HCT116 (cell line): ENCODE results near the gene SPATA3. TPM values are rescaled to one million over a fixed set of nuclear protein-coding genes. Genes with fewer than 3 reads are reported as not detected.
"Not testable (repeated sequence)": the region's sequence is repeated elsewhere in the genome, so short reads cannot be mapped to it uniquely, and the experiment has no call there.

Experiments used
- ATAC-seq: fragments of 200-7000 bp; cut with Tn5 transposase; 2 replicates; pipeline ENCODE4 v1.9.1; 2020; ENCODE audit warnings: mild to moderate bottlenecking, moderate library complexity
- BruUV-seq: library from RNA; stranded (reverse); fragments of 400-500 nt; replicated peaks from 2 replicates; lab custom pipeline; 2021; lab: Mats Ljungman, UMichigan
- CTCF ChIA-PET: fragments of 300-600 bp; sonication (Branson Sonifier 250); formaldehyde crosslinking; loops from one replicate; lab custom pipeline; 2021; ENCODE audit warnings: antibody characterized with exemption; lab: Charles Lee
- POLR2A ChIA-PET: fragments of 300-600, 350-600 bp; sonication (Branson Sonifier 250); formaldehyde crosslinking; loops from one replicate; lab custom pipeline; 2021; ENCODE audit warnings: antibody characterized with exemption; lab: Charles Lee
- RAD21 ChIA-PET, 2 experiments: fragments of 300-600 bp; sonication (Branson Sonifier 250); formaldehyde crosslinking; loops; one replicate each; lab custom pipeline; 2023; ENCODE audit warnings: low total read pairs in 2 of 2; ENCODE audit not compliant: uncharacterized antibody in 2 of 2, unreplicated experiment in 2 of 2, low non-redundant PET in 1 of 2; lab: Charles Lee
- DNase-seq: peaks from one replicate; pipeline ENCODE4 v3.0.0-alpha.2; 2010; ENCODE audit warnings: low read depth, low spot score
- H2AFZ ChIP-seq: fragments of 200-600 bp; shearing (Covaris generic), sonication (generic); 2 replicates; pipeline ENCODE4 v1.6.1; 2017; ENCODE audit warnings: low read depth, mixed run types, mixed read lengths, antibody characterized with exemption, low read length; ENCODE audit not compliant: poor library complexity, severe bottlenecking
- H3K27ac ChIP-seq: 2 replicates; pipeline ENCODE4 v1.5.1; 2012; ENCODE audit warnings: low read depth, low read length
- H3K27me3 ChIP-seq: fragments of 200-600 bp; sonication (generic); 2 replicates; pipeline ENCODE4 v1.6.1; 2016; ENCODE audit warnings: mixed run types, low read length, mixed read lengths; ENCODE audit not compliant: insufficient read depth
- H3K36me3 ChIP-seq, 2 experiments: fragments of 200-500 bp in 1 of 2; fragments of 200-600 bp in 1 of 2; sonication (Bioruptor generic) in 1 of 2; sonication (generic) in 1 of 2; 2 replicates each; pipeline versions ENCODE4 v1.5.1 to v1.6.1; 2014 to 2016; ENCODE audit warnings: low read length in 2 of 2, inconsistent platforms in 1 of 2, mixed read lengths in 1 of 2, mixed run types in 1 of 2; ENCODE audit not compliant: insufficient read depth in 2 of 2, control insufficient read depth in 1 of 2
- H3K4me1 ChIP-seq, 2 experiments: fragments of 200-600 bp in 1 of 2; sonication (generic) in 1 of 2; 2 replicates each; pipeline versions ENCODE4 v1.5.1 to v1.6.1; 2012 to 2017; ENCODE audit warnings: low read length in 2 of 2, inconsistent platforms in 1 of 2, mild to moderate bottlenecking in 1 of 2, mixed read lengths in 1 of 2, mixed run types in 1 of 2, moderate library complexity in 1 of 2; ENCODE audit not compliant: insufficient read depth in 2 of 2, control insufficient read depth in 1 of 2
- H3K4me2 ChIP-seq: fragments of 200-600 bp; sonication (generic); 2 replicates; pipeline ENCODE4 v1.6.1; 2017; ENCODE audit warnings: mixed run types, low read length, mixed read lengths
- H3K4me3 ChIP-seq, 2 experiments: fragments of 200-600 bp in 1 of 2; sonication (generic) in 1 of 2; replicated peaks in 1 of 2; 2 replicates each; pipeline ENCODE4 v1.5.1; 2011 to 2016; ENCODE audit warnings: low read length in 2 of 2, control low read depth in 1 of 2, low read depth in 1 of 2, mild to moderate bottlenecking in 1 of 2, mixed read lengths in 1 of 2, mixed run types in 1 of 2
- H3K79me2 ChIP-seq: fragments of 200-600 bp; sonication (generic); 2 replicates; pipeline ENCODE4 v1.6.1; 2017; ENCODE audit warnings: mild to moderate bottlenecking, mixed run types, low read length, moderate library complexity, mixed read lengths; ENCODE audit not compliant: insufficient read depth
- H3K9ac ChIP-seq: fragments of 200-600 bp; sonication (generic); 2 replicates; pipeline ENCODE4 v1.6.1; 2016; ENCODE audit warnings: low read length, mixed read lengths
- H3K9me2 ChIP-seq: fragments of 200-600 bp; sonication (generic), shearing (Covaris generic); 2 replicates; pipeline ENCODE4 v1.6.1; 2017; ENCODE audit warnings: mixed run types, mild to moderate bottlenecking, moderate library complexity; ENCODE audit not compliant: insufficient read depth
- H3K9me3 ChIP-seq, 2 experiments: fragments of 200-500 bp in 1 of 2; fragments of 200-600 bp in 1 of 2; sonication (Bioruptor generic) in 1 of 2; sonication (generic) in 1 of 2; 2 replicates each; pipeline ENCODE4 v1.6.1; 2014 to 2017; ENCODE audit warnings: low read length in 2 of 2, mixed read lengths in 2 of 2, inconsistent platforms in 1 of 2, low read depth in 1 of 2, mild to moderate bottlenecking in 1 of 2, mixed run types in 1 of 2, moderate library complexity in 1 of 2; ENCODE audit not compliant: control insufficient read depth in 1 of 2, insufficient read depth in 1 of 2
- H4K20me1 ChIP-seq: fragments of 200-600 bp; sonication (generic), shearing (Covaris generic); 2 replicates; pipeline ENCODE4 v1.6.1; 2017; ENCODE audit warnings: mixed run types, mild to moderate bottlenecking, moderate library complexity; ENCODE audit not compliant: insufficient read depth
- SIN3A ChIP-seq: IDR thresholded peaks from 2 replicates; pipeline ENCODE4 v1.6.1; 2012; ENCODE audit warnings: low read depth
- SRF ChIP-seq: IDR thresholded peaks from 2 replicates; pipeline ENCODE4 v1.6.1; 2012; ENCODE audit warnings: low read depth
- intact Hi-C: fragments of 100-400 bp; cut with micrococcal nuclease; formaldehyde crosslinking; loops from 2 replicates; pipeline ENCODE4 v1.10.0; 2022
- total RNA-seq: library from RNA; stranded (reverse); gene quantifications from one replicate; pipeline ENCODE4 v1.2.1, GENCODE V29; 2021; ENCODE audit not compliant: unreplicated experiment

Gene SPATA3
- total RNA-seq, 1 experiment from 2014 or later = not detected

DNA sequence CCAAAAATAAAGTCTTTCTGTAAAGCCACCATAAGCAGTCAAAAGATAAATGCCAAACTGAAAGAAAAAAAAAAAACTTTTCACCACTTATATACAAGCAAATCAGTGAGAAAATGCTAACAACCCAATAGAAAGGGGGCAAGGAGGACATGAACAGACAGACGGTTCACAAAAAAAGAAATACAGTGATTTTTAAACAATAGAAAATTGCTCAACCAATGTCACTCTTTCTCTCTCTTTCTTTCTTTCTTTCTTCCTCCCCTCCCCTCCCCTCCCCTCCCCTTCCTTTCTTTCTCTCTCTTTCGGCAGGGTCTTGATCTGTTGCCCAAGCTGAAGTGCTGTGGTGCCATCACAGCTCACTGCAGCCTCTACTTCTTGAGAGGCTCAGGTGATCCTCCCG is 28.8 kb upstream of the SPATA3 start:
- intact Hi-C loops = no loop called here
- Histone ChIP-seq H3K9ac (no peak overlapping the region), H3K36me3 (no peaks in the 10 kb centered on the region), H3K4me1 (no peaks in the 10 kb centered on the region), H2AFZ (no peak overlapping the region), H3K27me3 (no peaks in the 10 kb centered on the region), H3K27ac (no peak overlapping the region), H3K4me3 (no peak overlapping the region), H4K20me1 (no peaks in the 10 kb centered on the region), H3K9me2 (no peaks in the 10 kb centered on the region), H3K4me2 (no peak overlapping the region), H3K79me2 (no peaks in the 10 kb centered on the region), H3K9me3 (no peaks in the 10 kb centered on the region)
- ChIA-PET RAD21 (no interaction called here), CTCF (no interaction called here), POLR2A (no interaction called here)
- DNase-seq (no peak), ATAC-seq (no peak)
- TF ChIP-seq SRF (no peak), SIN3A (no peak)
- no TSS peak for BruUV-seq

DNA sequence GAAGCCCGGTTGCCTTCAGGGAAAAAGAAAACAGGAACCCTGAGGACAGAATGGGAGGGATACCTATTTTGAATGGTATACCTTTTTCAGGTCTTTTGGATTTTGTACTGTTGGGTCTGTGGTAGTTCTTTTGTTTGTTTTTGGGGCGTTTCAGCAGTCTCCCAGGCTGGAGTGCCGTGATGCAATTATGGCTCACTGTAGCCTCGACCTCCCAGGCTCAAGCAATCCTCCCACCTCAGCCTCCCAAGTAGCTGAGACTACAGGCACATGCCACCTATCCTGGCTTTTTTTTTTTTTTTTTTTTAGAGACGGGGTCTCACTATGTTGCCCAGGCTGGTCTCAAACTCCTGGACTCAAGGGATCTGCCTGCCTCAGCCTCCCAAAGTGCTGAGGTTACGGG is 27.6 kb upstream of the SPATA3 start:
- H3K4me1 ChIP-seq, H3K27ac ChIP-seq, CTCF ChIA-PET, H3K9me3 ChIP-seq, DNase-seq, H4K20me1 ChIP-seq, intact Hi-C loops, H3K79me2 ChIP-seq, H3K4me2 ChIP-seq, H3K36me3 ChIP-seq, H3K9me2 ChIP-seq, ATAC-seq, H3K4me3 ChIP-seq, H3K27me3 ChIP-seq, POLR2A ChIA-PET, H2AFZ ChIP-seq, H3K9ac ChIP-seq, BruUV-seq: not testable (repeated sequence)
- RAD21 ChIA-PET = interaction anchor here in 1 of 2 experiments (0.6 kb wide), 1 partner anchor 21 kb away, joined by 4 read pairs; no protein-coding TSS in a partner anchor
